Tibial artery (tissue), 4 donors: ENCODE data around the gene ASPSCR1.
"Not testable (repeated sequence)": the region's sequence is repeated elsewhere in the genome, so short reads cannot be mapped to it uniquely, and the experiment has no call there.

ENCODE experiments used
- DNase-seq, 2 donors: peaks; one replicate each; pipeline ENCODE4 v3.0.0-alpha.2; 2019
- H3K27ac ChIP-seq, 2 donors: fragments of 200-600 bp; sonication (generic) in 1 of 2; 1 replicate in 1 of 2; 2 replicates in 1 of 2; pipeline ENCODE4 v1.5.1; 2018 to 2019; ENCODE audit warnings: mild to moderate bottlenecking in 1 of 2
- H3K27me3 ChIP-seq, 2 donors: fragments of 200-600 bp; sonication (generic) in 1 of 2; one replicate each; pipeline versions ENCODE4 v1.5.1 to v1.6.0; 2016 to 2019
- H3K36me3 ChIP-seq, 3 donors: fragments of 200-600 bp; sonication (generic) in 2 of 3; one replicate each; pipeline ENCODE4 v1.5.1; 2016 to 2019; ENCODE audit warnings: mild to moderate bottlenecking in 2 of 3
- H3K4me1 ChIP-seq, 4 donors: fragments of 200-600 bp; sonication (generic) in 2 of 4; 1 replicate in 3 of 4; 2 replicates in 1 of 4; pipeline ENCODE4 v1.5.1; 2016 to 2019
- H3K4me3 ChIP-seq, 2 donors: fragments of 200-600 bp; sonication (generic) in 1 of 2; 1 replicate in 1 of 2; 2 replicates in 1 of 2; pipeline ENCODE4 v1.5.1; 2018 to 2019; ENCODE audit warnings: mild to moderate bottlenecking in 2 of 2
- H3K9me3 ChIP-seq, 3 donors: fragments of 200-600 bp; sonication (generic) in 1 of 3; one replicate each; pipeline ENCODE4 v1.5.1; 2016 to 2019
- intact Hi-C: fragments of 100-400 bp; cut with DNase I; formaldehyde crosslinking; loops from one replicate; pipeline ENCODE4 v1.15.0; 2023; ENCODE audit warnings: low total_unique reads
- TF ChIP-seq, protein P1 (sequence below), 2 experiments: fragments of 200-600 bp in 1 of 2; fragments of 450-650 bp in 1 of 2; IDR thresholded peaks; one replicate each; pipeline ENCODE4 v1.5.1; 2017 to 2019; ENCODE audit warnings: antibody characterized with exemption in 2 of 2, mild to moderate bottlenecking in 1 of 2, moderate library complexity in 1 of 2

ASPSCR1 gene

GRCh38 chr17:81973432-81973831, 4.0 kb upstream of the ASPSCR1 start:
- no peak for DNase-seq
- peaks cover 0 to 16% (median 10%) of the 10 kb centered on the region in 4 donors for H3K4me1 ChIP-seq
- intact Hi-C loops = no loop called here
- no peaks in the 10 kb centered on the region for H3K9me3 ChIP-seq
- peaks cover 0 to 41% of the 10 kb centered on the region in 2 donors for H3K27me3 ChIP-seq
- H3K4me3 ChIP-seq = no peak overlapping the region
- no peak overlapping the region for H3K27ac ChIP-seq
- no peaks in the 10 kb centered on the region for H3K36me3 ChIP-seq
- TF ChIP-seq, protein P1, sequence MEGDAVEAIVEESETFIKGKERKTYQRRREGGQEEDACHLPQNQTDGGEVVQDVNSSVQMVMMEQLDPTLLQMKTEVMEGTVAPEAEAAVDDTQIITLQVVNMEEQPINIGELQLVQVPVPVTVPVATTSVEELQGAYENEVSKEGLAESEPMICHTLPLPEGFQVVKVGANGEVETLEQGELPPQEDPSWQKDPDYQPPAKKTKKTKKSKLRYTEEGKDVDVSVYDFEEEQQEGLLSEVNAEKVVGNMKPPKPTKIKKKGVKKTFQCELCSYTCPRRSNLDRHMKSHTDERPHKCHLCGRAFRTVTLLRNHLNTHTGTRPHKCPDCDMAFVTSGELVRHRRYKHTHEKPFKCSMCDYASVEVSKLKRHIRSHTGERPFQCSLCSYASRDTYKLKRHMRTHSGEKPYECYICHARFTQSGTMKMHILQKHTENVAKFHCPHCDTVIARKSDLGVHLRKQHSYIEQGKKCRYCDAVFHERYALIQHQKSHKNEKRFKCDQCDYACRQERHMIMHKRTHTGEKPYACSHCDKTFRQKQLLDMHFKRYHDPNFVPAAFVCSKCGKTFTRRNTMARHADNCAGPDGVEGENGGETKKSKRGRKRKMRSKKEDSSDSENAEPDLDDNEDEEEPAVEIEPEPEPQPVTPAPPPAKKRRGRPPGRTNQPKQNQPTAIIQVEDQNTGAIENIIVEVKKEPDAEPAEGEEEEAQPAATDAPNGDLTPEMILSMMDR (IDR thresholded peaks at IDR 0.05) = no peak

DNA sequence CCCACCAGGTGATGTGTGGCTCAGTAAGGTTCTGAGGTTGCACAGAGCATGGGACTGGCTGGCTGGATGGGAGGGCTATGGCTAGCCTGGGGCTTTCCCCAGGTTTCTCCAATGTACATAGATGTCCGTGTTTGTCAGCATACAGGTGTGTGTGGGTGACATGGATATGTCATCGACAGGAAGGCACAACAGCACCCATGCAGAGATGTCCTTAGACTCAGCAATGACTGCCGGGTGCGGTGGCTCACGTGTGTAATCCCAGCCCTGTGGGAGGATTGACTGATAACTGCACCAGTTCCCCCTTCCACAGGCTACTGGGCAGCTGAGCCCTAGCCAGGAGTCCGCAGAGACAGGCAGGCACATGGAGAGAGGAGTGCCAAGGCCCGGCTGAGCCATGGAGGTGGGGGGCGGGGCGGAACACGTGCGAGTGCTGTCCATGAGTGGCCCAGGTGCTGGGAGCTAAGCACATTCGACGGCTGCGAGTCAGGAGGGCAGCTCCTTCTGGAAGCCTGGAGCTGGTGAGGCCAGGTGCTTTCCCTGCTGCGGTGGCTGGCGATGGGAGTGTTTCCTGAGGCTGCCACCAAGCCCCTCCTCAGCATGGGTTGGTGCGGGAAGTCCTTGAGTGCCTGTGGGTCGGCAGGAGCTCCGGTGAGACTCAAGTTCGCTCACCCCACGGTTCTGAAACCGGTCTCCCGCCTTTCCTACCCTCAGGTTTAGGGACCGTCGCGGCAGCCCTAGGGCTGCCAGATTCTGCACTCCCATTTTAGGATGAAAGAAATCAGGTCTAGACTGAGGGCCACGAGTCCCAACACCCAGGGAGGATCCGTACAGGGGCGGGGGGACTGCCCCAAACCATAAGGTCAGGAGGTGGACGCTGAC, 858 bp upstream of the ASPSCR1 start:
- peaks cover 0 to 13% of the 10 kb centered on the region in 2 donors for H3K27me3 ChIP-seq
- peaks cover 0 to 16% (median 0%) of the 10 kb centered on the region in 3 donors for H3K36me3 ChIP-seq
- peak overlapping the region; percentile 80 to 89 for H3K27ac ChIP-seq
- H3K4me1 ChIP-seq = peaks cover 0 to 23% (median 17%) of the 10 kb centered on the region in 4 donors
- no peaks in the 10 kb centered on the region for H3K9me3 ChIP-seq
- no peak for DNase-seq
- TF ChIP-seq, protein P1 (IDR thresholded peaks at IDR 0.05) = no peak
- intact Hi-C loops = no loop called here
- peak overlapping the region; percentile 58 to 90 for H3K4me3 ChIP-seq

DNA sequence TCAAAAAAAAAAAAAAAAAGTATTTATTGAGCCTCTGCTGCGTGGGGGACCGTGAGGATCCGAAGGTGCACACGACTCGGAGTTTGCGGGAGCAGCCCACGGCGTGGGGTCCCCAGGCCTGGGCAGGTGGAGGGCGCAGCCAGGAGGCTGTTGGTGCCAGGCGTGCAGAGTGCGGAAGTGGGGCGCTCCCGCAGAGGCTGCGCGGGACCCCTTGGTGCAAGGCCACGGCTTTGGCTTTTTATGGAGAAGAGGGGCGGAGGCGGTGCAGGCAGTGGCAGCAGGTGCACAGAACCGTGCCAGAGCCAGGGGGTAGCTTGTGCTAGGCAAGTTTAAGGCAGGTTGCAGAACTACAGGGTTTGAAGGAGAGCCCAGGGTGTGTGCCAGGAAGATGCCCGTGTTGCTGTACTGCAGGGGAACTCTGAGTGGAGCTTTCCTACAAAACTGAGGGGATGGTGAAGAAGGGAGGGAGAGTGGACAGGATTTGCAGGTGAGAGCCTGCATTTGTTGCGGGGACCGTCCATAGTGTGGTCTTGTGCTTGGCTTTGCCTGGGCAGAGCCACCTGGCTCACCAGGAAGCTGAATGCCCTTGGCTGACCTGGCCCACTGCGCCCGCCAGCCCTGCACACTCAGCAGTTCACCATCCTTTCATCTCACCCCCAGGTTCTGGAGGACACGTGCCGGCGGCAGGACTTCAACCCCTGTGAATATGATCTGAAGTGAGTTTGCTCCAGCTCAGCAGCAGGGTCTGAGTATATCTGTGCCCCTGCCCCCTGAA, 1.3 kb downstream of the ASPSCR1 start:
- TF ChIP-seq, protein P1 (IDR thresholded peaks at IDR 0.05) = no peak
- H3K4me3 ChIP-seq = peak overlapping the region; percentile 58 to 90
- peaks cover 0 to 23% (median 17%) of the 10 kb centered on the region in 4 donors for H3K4me1 ChIP-seq
- peaks cover 5 to 22% (median 5%) of the 10 kb centered on the region in 3 donors for H3K36me3 ChIP-seq
- H3K9me3 ChIP-seq = no peaks in the 10 kb centered on the region
- H3K27ac ChIP-seq = peak overlapping the region in 1 of 2 donors; percentile 89
- H3K27me3 ChIP-seq = no peaks in the 10 kb centered on the region
- intact Hi-C loops = no loop called here
- no peak for DNase-seq

DNA sequence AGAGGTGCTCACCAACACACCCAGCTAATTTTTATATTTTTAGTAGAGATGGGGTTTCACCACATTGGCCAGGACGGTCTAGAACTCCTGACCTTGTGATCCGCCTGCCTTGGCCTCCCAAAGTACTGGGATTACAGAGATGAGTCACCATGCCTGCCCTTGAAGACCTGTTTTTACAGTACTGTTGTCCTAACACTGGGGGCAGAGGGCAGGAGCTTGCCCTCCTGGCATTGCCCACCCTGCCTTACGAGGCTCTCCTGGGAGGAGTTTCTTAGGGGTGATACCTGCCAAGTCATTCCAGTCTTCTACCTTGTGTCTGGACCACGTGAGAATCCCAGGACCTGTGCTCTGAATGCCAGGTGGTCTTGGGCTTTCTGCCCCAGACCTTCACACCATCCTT, 2.7 kb downstream of the ASPSCR1 start:
- no peak for DNase-seq
- H3K27ac ChIP-seq = no peak overlapping the region
- H3K4me3 ChIP-seq = no peak overlapping the region
- no peaks in the 10 kb centered on the region for H3K9me3 ChIP-seq
- intact Hi-C loops = no loop called here
- peaks cover 0 to 23% (median 17%) of the 10 kb centered on the region in 4 donors for H3K4me1 ChIP-seq
- TF ChIP-seq, protein P1 (IDR thresholded peaks at IDR 0.05) = no peak
- no peaks in the 10 kb centered on the region for H3K27me3 ChIP-seq
- peaks cover 17 to 36% (median 19%) of the 10 kb centered on the region in 3 donors for H3K36me3 ChIP-seq

- intact Hi-C loops = no loop called here
- Histone ChIP-seq H3K27me3 (no peaks in the 10 kb centered on the region), H3K4me3 (no peak overlapping the region), H3K9me3 (no peaks in the 10 kb centered on the region), H3K27ac (no peak overlapping the region), H3K4me1 (peaks cover 0 to 23% (median 17%) of the 10 kb centered on the region in 4 donors), H3K36me3 (peaks cover 24 to 43% (median 26%) of the 10 kb centered on the region in 3 donors)
- no peak for DNase-seq
- TF ChIP-seq, protein P1 (IDR thresholded peaks at IDR 0.05) = no peak
These were observed 3.4 kb downstream of the ASPSCR1 start for GRCh38 chr17:81980707-81981343.

DNA sequence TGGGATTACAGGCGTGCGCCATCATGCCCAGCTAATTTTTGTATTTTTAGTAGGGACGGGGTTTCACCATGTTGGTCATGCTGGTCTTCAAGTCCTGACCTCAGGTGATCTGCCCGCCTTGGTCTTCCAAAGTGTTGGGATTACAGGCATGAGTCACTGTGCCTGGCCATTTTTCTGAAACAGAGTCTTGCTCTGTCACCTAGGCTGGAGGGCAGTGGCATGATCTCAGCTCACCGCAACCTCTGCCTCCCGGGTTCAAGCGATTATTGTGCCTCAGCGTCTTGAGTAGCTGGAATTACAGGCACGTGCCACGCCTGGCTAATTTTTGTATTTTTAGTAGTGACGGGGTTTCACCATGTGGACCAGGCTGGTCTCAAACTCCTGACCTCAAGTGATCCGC, 4.1 kb downstream of the ASPSCR1 start:
- H3K4me3 ChIP-seq = not testable (repeated sequence)

More for the DNA sequence above, 4.1 kb downstream of the ASPSCR1 start:
- Histone ChIP-seq H3K36me3 (peaks cover 27 to 50% (median 30%) of the 10 kb centered on the region in 3 donors), H3K4me1 (peaks cover 0 to 21% (median 16%) of the 10 kb centered on the region in 4 donors)
- H3K27ac ChIP-seq, H3K27me3 ChIP-seq, DNase-seq, intact Hi-C loops, H3K9me3 ChIP-seq: not testable (repeated sequence)
